ENCODE data around the gene SLC35F1. TPM values are rescaled to one million over a fixed set of nuclear protein-coding genes. Genes with fewer than 3 reads are reported as not detected.

Gene SLC35F1
- total RNA-seq, 5 donors from 2014 or later (not counting 1 experiment from before 2014, with no cell fraction given) = not detected

DNA sequence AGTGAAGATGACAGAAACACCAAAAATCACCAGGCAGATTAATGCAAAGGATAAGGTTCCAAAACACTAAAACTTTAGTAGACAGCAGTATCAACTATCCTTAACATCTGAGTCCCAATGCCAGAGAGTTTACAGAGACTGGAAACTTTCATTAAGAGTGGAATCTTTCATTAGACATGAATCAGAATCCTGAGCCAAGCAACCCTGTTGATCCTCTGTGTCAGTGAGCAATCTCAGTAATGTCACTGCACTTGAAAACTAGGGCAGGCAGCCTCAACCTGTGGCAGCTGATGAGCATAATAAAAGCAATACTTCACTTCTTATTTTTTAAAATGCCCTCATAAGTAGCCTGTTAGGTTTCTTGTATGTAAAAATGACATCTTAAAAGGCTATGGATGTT lies 388.3 kb downstream of the SLC35F1 start:
- no peak for DNase-seq
- Histone ChIP-seq H3K4me3 (ENCODE audit: control insufficient read depth in 1 of 2, extremely low read depth in 1 of 2, low read length in 1 of 2) (no peak overlapping the region), H3K27me3 (replicated peaks in 1 of 2; ENCODE audit: control insufficient read depth in 2 of 2, extremely low read depth in 1 of 2, insufficient read depth in 2 of 2, low read length in 1 of 2) (no peaks in the 10 kb centered on the region), H3K4me1 (ENCODE audit: control insufficient read depth in 1 of 2, extremely low read depth in 1 of 2, insufficient read depth in 2 of 2, low read length in 2 of 2) (no peaks in the 10 kb centered on the region), H3K27ac (ENCODE audit: low read length) (no peak overlapping the region), H3K9me3 (no peaks in the 10 kb centered on the region), H3K36me3 (ENCODE audit: control insufficient read depth in 2 of 2, extremely low read depth in 1 of 2, insufficient read depth in 1 of 2, low read length in 1 of 2) (no peaks in the 10 kb centered on the region)
- Mint-ChIP-seq H3K27me3 (peaks cover 12 to 17% of the 10 kb centered on the region in 2 donors), H3K9me3 (no peaks in the 10 kb centered on the region), H3K36me3 (no peaks in the 10 kb centered on the region), H3K27ac (no peak overlapping the region), H3K4me1 (no peaks in the 10 kb centered on the region), H3K4me3 (no peak overlapping the region)
- ChIA-PET POLR2A (no interaction called here), CTCF (no interaction called here)
- ATAC-seq (replicated peaks in 1 of 4) = no peak

DNA sequence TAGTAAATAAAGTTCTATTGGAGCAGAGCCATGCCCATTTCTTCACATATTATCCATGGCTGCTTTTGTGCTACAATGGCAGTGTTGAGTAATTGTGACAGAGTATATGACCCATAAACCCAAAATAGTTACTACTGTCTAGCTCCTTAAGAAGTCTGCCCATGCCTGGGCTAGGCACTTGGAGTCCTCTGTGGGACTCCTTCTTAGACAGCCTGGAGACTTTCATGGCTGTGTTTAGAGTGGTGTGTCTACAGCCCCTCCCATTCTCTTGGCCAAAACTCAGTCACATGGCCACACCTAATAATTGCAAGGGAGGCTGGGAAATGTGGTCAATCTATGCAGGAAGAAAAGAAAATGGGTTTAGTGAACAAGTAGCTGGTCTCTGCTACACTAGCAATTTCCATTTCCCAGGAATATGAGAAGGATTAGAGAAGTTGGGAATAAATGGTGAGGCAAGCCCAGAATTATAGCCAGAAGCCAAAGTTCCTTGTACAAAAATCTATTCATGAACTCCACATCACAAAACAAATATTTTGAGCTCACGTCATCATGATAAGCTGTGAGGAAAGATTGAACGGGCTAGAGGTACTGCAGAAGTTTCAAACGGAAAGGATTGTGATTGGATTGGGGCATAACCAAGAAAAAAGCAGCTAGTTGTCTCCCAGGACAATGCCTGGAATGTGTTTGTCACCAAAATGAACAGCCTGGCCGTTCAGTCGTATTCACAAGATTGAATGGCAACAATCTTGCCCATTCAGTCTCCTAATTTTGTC lies 389.3 kb downstream of the SLC35F1 start:
- H3K4me1 Mint-ChIP-seq = no peaks in the 10 kb centered on the region
- Histone ChIP-seq H3K4me3 (ENCODE audit: control insufficient read depth in 1 of 2, extremely low read depth in 1 of 2, low read length in 1 of 2) (no peak overlapping the region), H3K4me1 (ENCODE audit: control insufficient read depth in 1 of 2, extremely low read depth in 1 of 2, insufficient read depth in 2 of 2, low read length in 2 of 2) (no peaks in the 10 kb centered on the region), H3K9me3 (no peaks in the 10 kb centered on the region), H3K36me3 (ENCODE audit: control insufficient read depth in 2 of 2, extremely low read depth in 1 of 2, insufficient read depth in 1 of 2, low read length in 1 of 2) (no peaks in the 10 kb centered on the region), H3K27me3 (replicated peaks in 1 of 2; ENCODE audit: control insufficient read depth in 2 of 2, extremely low read depth in 1 of 2, insufficient read depth in 2 of 2, low read length in 1 of 2) (no peaks in the 10 kb centered on the region), H3K27ac (ENCODE audit: low read length) (no peak overlapping the region)
- DNase-seq = no peak
- peaks cover 12 to 20% of the 10 kb centered on the region in 2 donors for H3K27me3 Mint-ChIP-seq
- no peak for ATAC-seq (replicated peaks in 1 of 4)
- CTCF ChIA-PET = no interaction called here
- no peak overlapping the region for H3K4me3 Mint-ChIP-seq
- H3K27ac Mint-ChIP-seq = no peak overlapping the region
- WGBS (ENCODE audit: insufficient coverage) = 79% methylated on average over 4 of the region's 5 CpGs
- H3K36me3 Mint-ChIP-seq = no peaks in the 10 kb centered on the region
- H3K9me3 Mint-ChIP-seq = no peaks in the 10 kb centered on the region
- POLR2A ChIA-PET = no interaction called here

DNA sequence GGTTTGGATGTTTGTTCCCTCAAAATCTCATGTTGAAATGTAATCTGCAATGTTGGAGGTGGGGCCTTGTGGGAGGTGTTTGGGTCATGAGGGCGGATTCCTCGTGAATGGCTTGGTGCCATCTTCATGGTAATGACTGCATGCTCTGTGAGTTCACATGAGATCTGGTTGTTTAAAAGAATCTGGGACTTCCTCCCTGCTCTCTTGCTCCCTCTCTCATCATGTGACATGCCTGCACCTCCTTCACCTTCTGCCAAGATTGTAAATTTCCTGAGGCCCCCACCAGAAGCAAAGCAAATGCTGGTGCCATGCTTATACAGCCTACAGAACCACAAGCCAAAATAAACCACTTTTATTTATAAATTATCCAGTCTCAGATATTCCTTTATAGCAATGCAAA lies 390.8 kb downstream of the SLC35F1 start:
- H3K9me3 Mint-ChIP-seq = no peaks in the 10 kb centered on the region
- H3K27me3 Mint-ChIP-seq = peaks cover 9 to 20% of the 10 kb centered on the region in 2 donors
- no peaks in the 10 kb centered on the region for H3K4me1 Mint-ChIP-seq
- Histone ChIP-seq H3K27ac (ENCODE audit: low read length) (no peak overlapping the region), H3K4me3 (ENCODE audit: control insufficient read depth in 1 of 2, extremely low read depth in 1 of 2, low read length in 1 of 2) (no peak overlapping the region), H3K9me3 (no peaks in the 10 kb centered on the region), H3K36me3 (ENCODE audit: control insufficient read depth in 2 of 2, extremely low read depth in 1 of 2, insufficient read depth in 1 of 2, low read length in 1 of 2) (no peaks in the 10 kb centered on the region), H3K27me3 (replicated peaks in 1 of 2; ENCODE audit: control insufficient read depth in 2 of 2, extremely low read depth in 1 of 2, insufficient read depth in 2 of 2, low read length in 1 of 2) (no peaks in the 10 kb centered on the region), H3K4me1 (ENCODE audit: control insufficient read depth in 1 of 2, extremely low read depth in 1 of 2, insufficient read depth in 2 of 2, low read length in 2 of 2) (no peaks in the 10 kb centered on the region)
- H3K4me3 Mint-ChIP-seq = no peak overlapping the region
- no peak for ATAC-seq (replicated peaks in 1 of 4)
- ChIA-PET CTCF (no interaction called here), POLR2A (no interaction called here)
- WGBS (ENCODE audit: insufficient coverage) = 82% methylated on average over 2 of the region's 2 CpGs
- DNase-seq = no peak
- H3K27ac Mint-ChIP-seq = no peak overlapping the region
- no peaks in the 10 kb centered on the region for H3K36me3 Mint-ChIP-seq

DNA sequence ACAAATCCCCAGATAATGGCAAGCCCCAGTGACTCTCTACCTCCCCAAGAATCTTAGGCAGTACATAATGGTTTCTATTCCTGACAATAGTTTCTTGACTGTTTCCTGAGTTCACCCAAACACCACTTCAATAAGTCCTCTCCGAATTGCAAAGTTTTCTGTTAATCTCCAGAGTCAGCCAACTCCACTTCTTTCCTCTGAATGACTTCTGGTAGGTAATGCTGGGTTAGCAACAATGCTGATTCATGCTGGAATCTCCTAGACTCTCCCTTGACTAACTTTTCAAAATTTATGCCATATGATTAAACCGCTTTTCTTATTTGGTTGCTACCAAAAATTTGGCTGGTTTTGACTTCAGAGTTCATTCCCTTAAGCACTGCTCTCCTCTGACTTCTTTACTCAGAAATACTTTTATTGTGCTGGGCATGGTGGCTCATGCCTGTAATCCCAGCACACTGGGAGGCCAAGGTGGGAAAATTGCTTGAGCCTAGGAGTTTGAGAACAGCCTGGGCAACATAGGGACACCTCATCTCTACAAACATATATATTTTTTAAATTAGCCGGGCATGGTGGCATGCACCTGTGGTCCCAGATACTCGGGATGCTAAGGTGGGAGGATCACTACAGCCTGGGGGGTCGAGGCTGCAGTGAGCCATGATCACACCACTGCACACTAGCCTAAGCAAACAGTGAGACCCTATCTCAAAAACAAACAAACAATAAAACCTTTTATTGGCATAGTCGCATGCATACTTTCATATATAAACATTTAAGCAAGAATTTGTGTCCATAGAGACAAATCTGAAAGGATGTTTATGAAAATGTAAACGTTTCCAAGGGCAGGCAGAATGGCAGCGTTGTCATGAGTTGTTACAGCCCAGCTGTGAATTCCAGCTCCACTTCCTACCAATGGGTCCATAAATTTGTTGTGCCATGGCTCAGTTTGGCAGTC lies 391.7 kb downstream of the SLC35F1 start:
- ATAC-seq (replicated peaks in 1 of 4) (no peak), DNase-seq (no peak)
- H3K27me3 Mint-ChIP-seq = peaks cover 9 to 20% of the 10 kb centered on the region in 2 donors
- H3K36me3 Mint-ChIP-seq = no peaks in the 10 kb centered on the region
- H3K9me3 Mint-ChIP-seq = no peaks in the 10 kb centered on the region
- H3K4me3 ChIP-seq (ENCODE audit: control insufficient read depth in 1 of 2, extremely low read depth in 1 of 2, low read length in 1 of 2) = no peak overlapping the region
- H3K4me3 Mint-ChIP-seq = no peak overlapping the region
- ChIA-PET CTCF (no interaction called here), POLR2A (no interaction called here)
- no peak overlapping the region for H3K27ac ChIP-seq (ENCODE audit: low read length)
- no peaks in the 10 kb centered on the region for H3K4me1 ChIP-seq (ENCODE audit: control insufficient read depth in 1 of 2, extremely low read depth in 1 of 2, insufficient read depth in 2 of 2, low read length in 2 of 2)
- no peaks in the 10 kb centered on the region for H3K4me1 Mint-ChIP-seq
- 47% methylated on average over 2 of the region's 8 CpGs for WGBS (ENCODE audit: insufficient coverage)
- H3K9me3 ChIP-seq = no peaks in the 10 kb centered on the region
- H3K36me3 ChIP-seq (ENCODE audit: control insufficient read depth in 2 of 2, extremely low read depth in 1 of 2, insufficient read depth in 1 of 2, low read length in 1 of 2) = no peaks in the 10 kb centered on the region
- no peaks in the 10 kb centered on the region for H3K27me3 ChIP-seq (replicated peaks in 1 of 2; ENCODE audit: control insufficient read depth in 2 of 2, extremely low read depth in 1 of 2, insufficient read depth in 2 of 2, low read length in 1 of 2)
- no peak overlapping the region for H3K27ac Mint-ChIP-seq

DNA sequence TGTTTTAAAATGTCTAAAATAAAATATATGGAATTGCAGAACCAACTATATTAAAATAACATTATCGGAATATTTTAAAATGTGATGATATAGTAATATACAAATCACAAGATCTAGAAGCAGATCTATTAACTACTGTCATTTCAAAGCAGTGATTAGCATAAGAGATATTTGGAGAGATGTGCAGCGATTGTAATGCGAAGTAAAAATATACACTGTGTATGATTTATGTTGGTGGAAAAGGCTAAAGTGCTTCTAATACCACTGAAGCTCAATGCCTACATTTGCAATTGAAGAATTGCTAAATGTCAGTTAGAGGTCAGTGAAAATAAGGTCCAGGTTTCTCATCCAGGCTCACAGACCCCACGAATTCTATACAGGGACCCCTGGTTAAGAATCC lies 392.4 kb downstream of the SLC35F1 start:
- Histone ChIP-seq H3K36me3 (ENCODE audit: control insufficient read depth in 2 of 2, extremely low read depth in 1 of 2, insufficient read depth in 1 of 2, low read length in 1 of 2) (no peaks in the 10 kb centered on the region), H3K27me3 (replicated peaks in 1 of 2; ENCODE audit: control insufficient read depth in 2 of 2, extremely low read depth in 1 of 2, insufficient read depth in 2 of 2, low read length in 1 of 2) (no peaks in the 10 kb centered on the region), H3K4me3 (ENCODE audit: control insufficient read depth in 1 of 2, extremely low read depth in 1 of 2, low read length in 1 of 2) (no peak overlapping the region), H3K27ac (ENCODE audit: low read length) (no peak overlapping the region), H3K9me3 (no peaks in the 10 kb centered on the region), H3K4me1 (ENCODE audit: control insufficient read depth in 1 of 2, extremely low read depth in 1 of 2, insufficient read depth in 2 of 2, low read length in 2 of 2) (no peaks in the 10 kb centered on the region)
- ChIA-PET CTCF (no interaction called here), POLR2A (no interaction called here)
- no CpG with 5 or more reads among the region's 4 CpGs for WGBS (ENCODE audit: insufficient coverage)
- DNase-seq = no peak
- Mint-ChIP-seq H3K9me3 (no peaks in the 10 kb centered on the region), H3K36me3 (no peaks in the 10 kb centered on the region), H3K4me3 (no peak overlapping the region), H3K27ac (no peak overlapping the region), H3K27me3 (peaks cover 9 to 20% of the 10 kb centered on the region in 2 donors), H3K4me1 (no peaks in the 10 kb centered on the region)
- no peak for ATAC-seq (replicated peaks in 1 of 4)

DNA sequence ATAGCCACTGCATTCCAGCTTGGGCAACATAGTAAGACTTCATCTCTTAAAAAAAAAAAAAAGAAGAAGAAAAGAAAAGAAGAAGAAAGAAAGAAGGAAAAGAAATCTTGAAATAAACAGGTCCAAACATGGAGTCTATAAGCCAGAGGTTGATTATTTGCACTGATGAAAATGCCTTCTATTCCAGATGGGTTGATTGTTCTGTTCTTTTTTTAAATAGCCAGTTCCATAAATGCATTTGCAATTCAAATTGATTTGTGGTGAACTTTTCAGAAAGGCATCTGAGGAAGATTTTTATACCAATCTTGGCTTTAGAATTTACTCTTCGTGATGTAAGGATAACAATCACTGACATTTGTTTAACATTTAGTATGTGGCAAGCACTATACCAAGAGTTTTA lies 397.3 kb downstream of the SLC35F1 start:
- H3K4me1 Mint-ChIP-seq = no peaks in the 10 kb centered on the region
- ATAC-seq (replicated peaks in 1 of 4) = no peak

More for the DNA sequence above, 397.3 kb downstream of the SLC35F1 start:
- Histone ChIP-seq H3K27me3 (replicated peaks in 1 of 2; ENCODE audit: control insufficient read depth in 2 of 2, extremely low read depth in 1 of 2, insufficient read depth in 2 of 2, low read length in 1 of 2) (no peaks in the 10 kb centered on the region), H3K27ac (ENCODE audit: low read length) (no peak overlapping the region), H3K36me3 (ENCODE audit: control insufficient read depth in 2 of 2, extremely low read depth in 1 of 2, insufficient read depth in 1 of 2, low read length in 1 of 2) (no peaks in the 10 kb centered on the region), H3K4me1 (ENCODE audit: control insufficient read depth in 1 of 2, extremely low read depth in 1 of 2, insufficient read depth in 2 of 2, low read length in 2 of 2) (no peaks in the 10 kb centered on the region), H3K4me3 (ENCODE audit: control insufficient read depth in 1 of 2, extremely low read depth in 1 of 2, low read length in 1 of 2) (no peak overlapping the region), H3K9me3 (no peaks in the 10 kb centered on the region)
- no peak for DNase-seq
- no CpG with 5 or more reads among the region's 1 CpG for WGBS (ENCODE audit: insufficient coverage)
- no peak overlapping the region for H3K4me3 Mint-ChIP-seq
- peaks cover 0 to 13% of the 10 kb centered on the region in 2 donors for H3K27me3 Mint-ChIP-seq
- H3K9me3 Mint-ChIP-seq = no peaks in the 10 kb centered on the region
- ChIA-PET POLR2A (no interaction called here), CTCF (no interaction called here)
- H3K36me3 Mint-ChIP-seq = no peaks in the 10 kb centered on the region
- no peak overlapping the region for H3K27ac Mint-ChIP-seq
